ENCODE results near the gene SASH1. TPM values are rescaled to one million over a fixed set of nuclear protein-coding genes. Genes with fewer than 3 reads are reported as not detected.
A peak's percentile ranks its signal among the peaks of the same experiment; 100 is the strongest.

The SASH1 gene
- under 1 TPM; 0.49 to 0.52 TPM for total RNA-seq

DNA sequence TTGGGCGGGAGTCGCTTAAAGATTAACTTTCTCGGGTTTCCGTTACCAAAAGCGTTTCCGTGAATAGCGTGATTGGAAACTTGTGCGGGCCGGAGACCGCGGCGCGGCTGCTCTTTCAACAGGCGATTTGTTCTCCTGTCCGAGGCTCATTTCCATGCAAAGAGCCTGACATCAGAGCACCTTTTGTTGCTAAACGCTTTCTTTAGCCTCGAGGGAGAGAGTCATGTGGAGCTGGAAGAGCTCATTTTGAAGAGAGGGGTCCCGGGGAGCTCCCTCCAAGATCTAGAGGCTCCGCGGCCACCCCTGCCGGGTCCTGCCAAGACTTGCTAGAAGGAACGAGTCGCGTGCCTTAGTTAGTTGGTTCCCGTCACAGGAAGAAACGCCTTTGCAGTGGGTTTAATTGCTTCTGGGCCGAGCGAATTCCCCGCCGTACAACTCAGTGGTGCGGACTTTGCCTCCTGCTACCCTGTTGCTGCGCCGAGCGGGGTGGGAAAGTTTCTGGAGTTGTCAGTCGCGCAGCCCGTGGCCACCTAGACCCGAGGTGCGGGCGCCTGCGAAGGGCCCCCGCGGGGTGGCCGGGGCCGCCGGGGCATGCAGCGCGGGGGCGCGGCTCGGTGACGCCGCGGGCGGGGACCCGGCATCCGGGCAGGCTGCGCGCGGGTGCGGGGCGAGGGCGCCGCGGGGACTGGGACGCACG is at the start of gene SASH1:
Gene SASH1 (plus strand): TSS at position 489 of the 697 bp plus-strand sequence. CDS start 230 bp downstream, outside the sequence.
- DNase-seq (ENCODE audit: low spot score in 2 of 2), result peak in 1 of 2 donors; percentile 19
- no peak within 1 kb of the TSS for H3K27ac Mint-ChIP-seq
- no peaks in the 10 kb centered on the region for H3K9me3 Mint-ChIP-seq
- ATAC-seq, result peak; percentile 24 to 58
- peaks cover 6 to 7% of the 10 kb centered on the region in 2 donors for H3K36me3 Mint-ChIP-seq

DNA sequence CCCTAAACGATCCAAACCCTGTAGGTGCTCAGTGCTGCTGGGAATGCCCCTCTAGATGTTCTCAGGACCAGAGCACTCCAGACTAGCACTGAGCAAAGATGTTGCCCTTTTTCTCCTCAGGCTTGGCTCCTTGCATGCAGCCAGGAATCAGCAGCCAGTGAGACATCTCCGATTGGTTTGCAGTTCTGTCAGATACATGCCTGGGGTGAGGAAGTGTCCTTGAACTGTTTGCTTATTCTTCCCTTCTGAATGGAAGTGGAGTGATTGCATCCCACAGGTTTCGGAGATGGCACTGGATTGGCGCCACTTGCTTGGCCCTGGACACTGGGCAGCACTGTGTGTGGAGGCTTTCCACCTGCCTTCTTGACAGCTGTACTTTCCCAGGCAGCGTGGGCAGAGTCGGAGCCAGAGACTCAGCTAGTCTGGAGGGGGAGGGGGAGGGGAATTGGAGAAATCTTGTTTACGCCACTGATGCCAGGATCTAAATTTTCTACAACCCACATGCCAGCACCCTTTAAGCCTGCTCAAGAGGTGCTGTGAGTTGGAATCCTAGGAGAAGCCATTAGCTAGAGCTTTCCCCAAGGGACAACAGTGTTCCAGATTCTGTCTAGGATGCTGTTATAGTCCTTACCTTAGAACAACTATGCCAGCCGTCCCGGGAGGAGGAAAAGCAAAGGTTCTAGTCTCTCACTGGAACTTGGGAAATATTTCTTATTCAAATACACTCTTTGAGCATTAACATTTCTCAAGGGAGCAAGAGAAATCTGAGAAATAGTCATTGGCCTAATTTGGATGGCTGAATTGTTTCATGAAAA is 49.2 kb upstream of the SASH1 start:
- no peak overlapping the region for H3K27ac Mint-ChIP-seq
- no peak for ATAC-seq
- DNase-seq (ENCODE audit: low spot score in 2 of 2), result no peak
- no peaks in the 10 kb centered on the region for H3K9me3 Mint-ChIP-seq
- no peaks in the 10 kb centered on the region for H3K36me3 Mint-ChIP-seq

DNA sequence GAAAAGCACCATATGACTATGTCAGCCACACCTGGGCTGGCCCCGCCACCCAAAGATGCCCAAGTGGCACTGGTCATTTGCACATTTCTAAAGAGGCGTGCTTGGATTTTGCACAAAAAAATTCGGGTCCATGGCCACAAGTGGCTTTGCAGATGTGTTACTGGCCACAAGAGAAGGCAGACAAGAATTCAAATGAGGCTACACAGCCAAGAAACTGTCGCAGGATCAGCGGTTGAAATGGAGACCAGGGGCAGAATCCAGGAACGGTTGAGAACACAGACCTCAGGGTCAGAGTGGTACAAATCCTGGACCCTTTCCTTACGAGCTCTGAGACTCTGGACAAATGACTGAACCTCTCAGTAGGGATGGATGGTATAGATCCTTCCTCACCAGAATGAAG is 48.6 kb upstream of the SASH1 start:
- H3K9me3 Mint-ChIP-seq, result no peaks in the 10 kb centered on the region
- no peaks in the 10 kb centered on the region for H3K36me3 Mint-ChIP-seq

DNA sequence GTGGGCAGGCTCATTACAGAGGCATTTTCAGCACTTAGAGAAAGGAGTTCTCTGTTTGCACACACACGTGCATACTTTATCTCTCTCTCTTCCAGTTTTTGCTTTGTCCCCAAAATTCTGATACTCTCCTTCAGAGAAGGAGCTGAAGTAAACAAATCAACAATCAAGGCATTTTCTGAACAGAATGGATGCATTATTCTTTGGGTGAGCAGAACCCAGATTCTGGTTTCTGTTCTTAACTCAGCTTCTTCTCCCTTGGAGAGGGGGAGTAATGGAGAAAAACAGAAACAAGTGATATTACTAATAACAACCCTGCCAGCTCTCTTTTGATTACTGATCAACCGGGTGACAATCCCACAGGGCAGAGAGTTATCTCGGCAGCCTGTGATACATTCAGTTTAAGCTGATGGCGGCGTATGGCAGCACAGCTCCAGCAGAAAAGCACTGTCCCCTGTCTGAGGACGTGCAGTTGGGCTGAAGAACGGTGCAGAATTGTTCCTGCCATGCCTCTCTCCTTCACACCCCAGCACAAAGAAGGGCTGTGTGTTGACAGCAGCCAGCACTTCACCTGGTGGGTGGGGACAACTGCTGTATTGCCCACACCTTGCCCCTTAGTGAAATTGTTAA is 47.3 kb upstream of the SASH1 start:
- no peak overlapping the region for H3K27ac Mint-ChIP-seq
- DNase-seq (ENCODE audit: low spot score in 2 of 2) (no peak), ATAC-seq (no peak)
- no peaks in the 10 kb centered on the region for H3K36me3 Mint-ChIP-seq
- no peaks in the 10 kb centered on the region for H3K9me3 Mint-ChIP-seq

More for the DNA sequence above, 48.6 kb upstream of the SASH1 start:
- ATAC-seq, result no peak
- no peak overlapping the region for H3K27ac Mint-ChIP-seq
- DNase-seq (ENCODE audit: low spot score in 2 of 2), result no peak

DNA sequence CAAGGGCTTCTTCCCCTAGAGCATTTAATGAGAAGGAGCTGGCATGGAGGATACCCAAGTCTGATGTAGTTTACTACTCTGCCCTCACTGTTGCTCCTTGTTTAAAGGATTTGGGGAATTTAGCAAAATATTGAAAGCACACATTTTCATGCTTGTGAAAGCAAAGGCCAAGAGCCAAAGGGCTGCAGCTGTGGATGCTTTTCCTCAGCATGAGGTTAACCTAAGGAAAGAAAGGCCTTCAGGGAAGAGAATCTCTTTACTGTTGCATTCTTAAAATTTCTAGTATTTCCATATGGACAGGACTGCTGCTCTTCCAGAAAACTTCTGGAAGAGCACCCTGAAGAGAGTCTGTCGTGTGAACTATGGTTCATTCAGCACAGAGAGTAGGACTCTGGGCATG is 45.9 kb upstream of the SASH1 start:
- no peaks in the 10 kb centered on the region for H3K36me3 Mint-ChIP-seq
- ATAC-seq, result no peak
- no peaks in the 10 kb centered on the region for H3K9me3 Mint-ChIP-seq
- H3K27ac Mint-ChIP-seq, result no peak overlapping the region
- no peak for DNase-seq (ENCODE audit: low spot score in 2 of 2)

DNA sequence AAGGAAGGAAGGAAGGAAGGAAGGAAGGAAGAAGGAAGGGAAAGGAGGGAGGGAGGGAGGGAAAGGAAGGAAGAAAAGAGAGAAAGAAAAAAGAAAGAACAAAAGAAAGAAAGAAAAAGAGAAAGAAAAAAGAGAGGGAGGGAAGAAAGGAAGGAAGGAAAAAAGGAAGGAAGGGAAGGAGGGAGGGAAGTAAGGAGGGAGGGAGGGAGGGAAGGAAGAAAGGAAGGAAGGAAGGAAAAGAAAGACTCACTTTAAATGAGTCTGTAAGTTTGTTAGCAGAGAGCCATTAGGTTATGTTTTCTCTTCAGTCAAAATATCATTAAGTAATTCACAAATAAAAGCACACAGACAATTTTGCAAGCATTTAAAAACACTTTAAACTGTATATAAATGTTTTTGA is 44.0 kb upstream of the SASH1 start:
- Mint-ChIP-seq H3K27ac (no peak overlapping the region), H3K9me3 (no peaks in the 10 kb centered on the region), H3K36me3 (no peaks in the 10 kb centered on the region)
- ATAC-seq (no peak), DNase-seq (ENCODE audit: low spot score in 2 of 2) (no peak)

DNA sequence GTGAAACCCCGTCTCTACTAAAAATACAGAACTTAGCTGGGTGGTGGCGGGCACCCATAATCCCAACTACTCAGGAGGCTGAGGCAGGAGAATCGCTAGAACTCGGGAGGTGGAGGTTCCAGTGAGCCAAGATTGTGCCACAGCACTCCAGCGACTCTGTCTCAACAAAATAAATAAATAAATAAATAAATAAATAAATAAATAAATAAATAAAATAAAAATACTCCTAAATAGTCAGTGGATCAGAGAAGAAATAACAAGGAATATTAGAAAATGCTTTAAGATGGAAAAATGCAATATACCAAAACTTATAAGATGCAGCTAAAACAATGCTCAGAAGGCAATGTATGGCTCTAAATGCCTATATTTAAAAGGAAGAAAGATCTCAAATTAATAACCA is 39.0 kb upstream of the SASH1 start:
- no peaks in the 10 kb centered on the region for H3K9me3 Mint-ChIP-seq
- DNase-seq (ENCODE audit: low spot score in 2 of 2) (no peak), ATAC-seq (no peak)
- H3K27ac Mint-ChIP-seq, result no peak overlapping the region
- no peaks in the 10 kb centered on the region for H3K36me3 Mint-ChIP-seq

DNA sequence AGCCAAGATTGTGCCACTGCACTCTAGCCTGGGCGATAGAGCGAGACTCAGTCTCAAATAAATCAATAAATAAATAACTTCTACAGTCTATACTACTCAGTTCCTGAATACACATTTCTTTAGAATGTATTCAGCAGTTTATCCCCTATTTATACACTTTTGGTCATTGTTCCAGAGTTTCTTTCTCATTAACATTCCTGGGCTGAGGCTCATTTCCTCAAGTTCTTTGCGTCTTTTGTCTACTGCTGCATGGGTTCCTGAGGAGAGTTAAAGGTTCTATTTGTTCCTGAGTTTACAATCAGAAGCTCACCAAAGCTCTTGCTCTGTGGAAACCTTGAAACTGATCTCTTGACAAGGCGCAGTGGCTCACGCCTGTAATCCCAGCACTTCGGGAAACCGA is 37.7 kb upstream of the SASH1 start:
- Mint-ChIP-seq H3K27ac (no peak overlapping the region), H3K9me3 (no peaks in the 10 kb centered on the region), H3K36me3 (no peaks in the 10 kb centered on the region)
- ATAC-seq, result no peak
- no peak for DNase-seq (ENCODE audit: low spot score in 2 of 2)

DNA sequence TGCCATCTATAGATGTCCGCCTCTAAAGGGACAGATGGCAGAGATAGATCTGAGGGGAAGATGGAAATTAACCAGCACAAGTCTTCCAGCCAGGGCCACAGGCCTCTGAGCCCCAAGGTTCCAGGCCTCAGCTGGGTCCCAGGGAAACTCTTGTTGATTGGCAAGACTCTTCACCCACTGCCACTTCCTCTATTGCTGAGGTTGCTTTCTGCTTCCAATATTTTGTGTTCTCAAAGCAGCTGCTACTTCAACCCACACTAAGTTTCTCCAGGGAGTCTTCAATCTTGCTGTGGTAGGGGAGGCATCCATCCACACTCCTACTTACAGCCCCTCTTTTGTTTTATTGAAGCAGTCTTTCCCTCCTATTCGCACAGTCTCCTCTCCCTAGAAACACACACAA is 36.4 kb upstream of the SASH1 start:
- no peaks in the 10 kb centered on the region for H3K36me3 Mint-ChIP-seq

DNA sequence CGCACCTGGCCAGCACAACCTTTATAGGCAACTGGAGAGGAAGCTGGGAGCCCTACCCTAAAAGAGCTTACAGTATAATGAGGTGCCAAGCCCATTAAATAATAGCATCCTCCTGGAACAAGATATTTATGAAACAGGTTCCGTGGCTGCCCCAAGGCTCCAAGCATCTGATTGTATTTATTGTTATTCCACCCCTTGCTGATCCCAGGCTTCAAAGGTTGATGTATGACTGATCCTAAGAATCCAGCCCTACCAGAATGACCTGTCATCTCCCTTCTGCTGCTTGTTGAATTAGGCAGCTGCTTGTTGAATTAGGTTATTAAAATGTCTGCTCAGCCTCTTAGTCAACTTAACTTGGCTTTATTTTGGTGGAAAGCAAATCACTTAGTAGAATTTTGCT is 35.2 kb upstream of the SASH1 start:
- Mint-ChIP-seq H3K27ac (no peak overlapping the region), H3K9me3 (no peaks in the 10 kb centered on the region), H3K36me3 (no peaks in the 10 kb centered on the region)
- ATAC-seq (no peak), DNase-seq (ENCODE audit: low spot score in 2 of 2) (no peak)

More for the DNA sequence above, 36.4 kb upstream of the SASH1 start:
- Mint-ChIP-seq H3K9me3 (no peaks in the 10 kb centered on the region), H3K27ac (no peak overlapping the region)
- ATAC-seq (no peak), DNase-seq (ENCODE audit: low spot score in 2 of 2) (no peak)

DNA sequence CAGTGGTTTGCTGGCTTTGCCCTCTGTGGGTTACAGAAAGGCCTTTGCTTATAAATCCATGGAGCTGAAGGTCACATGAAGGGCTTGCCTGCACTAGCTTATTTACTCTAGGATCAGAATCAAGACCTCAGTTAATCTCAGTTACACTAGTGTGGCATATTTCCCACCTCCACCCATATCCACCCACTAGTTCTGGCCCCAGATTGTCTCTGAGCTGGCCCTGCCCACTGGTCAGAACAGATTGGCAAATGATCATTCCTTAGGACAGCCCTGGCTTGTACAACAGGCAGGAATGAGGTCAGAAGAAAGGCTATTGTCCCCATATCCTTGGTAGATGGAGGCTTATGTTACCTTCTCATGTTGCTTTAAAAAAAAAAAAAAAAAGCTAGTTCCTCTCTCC is 33.3 kb upstream of the SASH1 start:
- DNase-seq (ENCODE audit: low spot score in 2 of 2), result no peak
- Mint-ChIP-seq H3K36me3 (no peaks in the 10 kb centered on the region), H3K9me3 (no peaks in the 10 kb centered on the region), H3K27ac (no peak overlapping the region)
- no peak for ATAC-seq

DNA sequence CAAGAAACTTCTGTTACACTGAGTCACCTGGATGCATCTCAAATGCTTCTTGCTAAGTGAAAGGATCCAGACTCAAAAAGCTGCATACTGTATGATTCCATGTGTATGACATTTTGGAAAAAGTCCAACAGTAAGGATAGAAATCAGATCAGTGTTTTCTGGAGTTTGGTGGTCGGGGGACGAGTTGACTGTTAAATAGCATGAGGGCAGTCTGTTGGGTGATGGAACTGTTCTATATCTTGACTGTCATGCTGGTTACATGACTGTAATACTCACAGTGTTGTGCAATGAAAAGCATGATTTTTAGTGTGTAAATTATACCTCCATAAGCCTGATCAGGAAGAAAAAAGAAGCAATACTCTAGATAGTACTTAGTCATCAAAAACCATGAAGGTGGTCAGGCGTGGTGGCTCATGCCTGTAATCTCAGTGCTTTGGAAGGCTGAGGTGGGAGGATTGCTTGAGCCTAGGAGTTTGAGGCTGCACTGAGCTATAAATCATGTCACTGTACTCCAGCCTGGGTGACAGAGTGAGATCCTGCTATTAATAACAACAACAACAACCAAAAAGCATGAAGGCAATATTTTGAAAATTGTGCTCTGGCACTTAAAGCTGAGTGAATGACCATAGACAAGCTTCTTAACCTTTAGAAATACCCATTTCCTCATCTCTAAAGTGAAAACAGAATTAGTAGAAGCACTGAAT is 30.5 kb upstream of the SASH1 start:
- ATAC-seq, result no peak
- no peak overlapping the region for H3K27ac Mint-ChIP-seq
- H3K36me3 Mint-ChIP-seq, result no peaks in the 10 kb centered on the region
- no peak for DNase-seq (ENCODE audit: low spot score in 2 of 2)
- no peaks in the 10 kb centered on the region for H3K9me3 Mint-ChIP-seq

DNA sequence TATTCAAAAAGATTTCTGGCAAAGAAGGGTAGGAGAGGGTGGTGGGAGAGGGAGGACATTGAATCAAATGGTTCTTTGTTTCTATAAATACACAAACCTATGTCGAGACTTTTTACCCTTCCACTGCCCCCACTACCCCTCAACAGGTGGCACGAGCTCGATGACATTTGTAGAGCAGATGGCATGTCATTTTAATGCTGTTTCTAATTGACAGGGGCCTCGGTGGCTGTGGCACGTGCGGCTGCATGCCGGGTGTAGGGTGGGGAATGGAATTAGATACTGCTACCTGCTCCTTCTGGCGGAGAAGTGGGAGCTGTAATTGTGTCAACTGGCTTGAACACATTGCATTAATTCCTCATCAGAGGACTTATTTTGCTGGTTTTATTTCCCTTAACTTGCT is 29.1 kb upstream of the SASH1 start:
- Mint-ChIP-seq H3K27ac (no peak overlapping the region), H3K36me3 (no peaks in the 10 kb centered on the region), H3K9me3 (no peaks in the 10 kb centered on the region)
- ATAC-seq (no peak), DNase-seq (ENCODE audit: low spot score in 2 of 2) (no peak)

DNA sequence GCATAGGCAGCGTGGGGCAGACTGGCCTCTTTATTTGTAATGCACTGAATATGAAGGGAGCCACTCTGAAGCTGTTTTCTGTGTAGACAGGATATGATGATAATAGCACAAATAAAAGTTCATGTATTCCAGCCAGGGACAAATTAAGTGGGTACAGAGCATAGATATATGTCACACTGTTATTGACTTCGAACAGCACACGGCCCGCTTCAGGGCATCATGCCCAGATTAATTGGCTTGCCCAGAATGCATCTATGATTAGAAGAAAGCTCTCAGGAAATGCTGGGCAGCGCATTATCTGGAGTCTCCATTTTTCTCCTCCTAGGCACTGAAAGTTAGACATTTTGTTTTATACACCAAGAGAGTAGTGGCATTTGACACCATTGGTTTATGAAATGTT is 26.3 kb upstream of the SASH1 start:
- Mint-ChIP-seq H3K36me3 (no peaks in the 10 kb centered on the region), H3K27ac (no peak overlapping the region), H3K9me3 (no peaks in the 10 kb centered on the region)
- ATAC-seq, result no peak
- DNase-seq (ENCODE audit: low spot score in 2 of 2), result no peak

DNA sequence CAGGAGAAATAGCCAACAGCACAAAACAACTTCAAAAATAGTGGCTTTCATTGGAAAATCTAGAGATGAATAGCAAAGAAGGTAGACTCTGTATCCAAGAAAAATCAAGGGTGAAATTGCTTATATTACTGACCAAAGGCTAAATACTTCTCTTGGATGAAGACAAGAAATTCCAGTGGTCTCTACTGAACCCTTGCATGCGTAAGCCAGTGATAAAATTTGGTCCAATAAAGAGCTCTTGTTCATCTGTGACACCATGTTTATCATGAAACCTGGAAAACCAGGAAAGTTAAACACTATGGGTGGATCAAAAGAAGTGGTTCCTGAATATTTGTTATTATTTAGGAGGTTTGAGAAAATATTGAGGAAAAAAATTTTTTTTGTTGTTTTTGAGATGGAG is 25.6 kb upstream of the SASH1 start:
- no peak overlapping the region for H3K27ac Mint-ChIP-seq
- no peak for ATAC-seq
- no peaks in the 10 kb centered on the region for H3K9me3 Mint-ChIP-seq
- DNase-seq (ENCODE audit: low spot score in 2 of 2), result no peak
- H3K36me3 Mint-ChIP-seq, result no peaks in the 10 kb centered on the region

DNA sequence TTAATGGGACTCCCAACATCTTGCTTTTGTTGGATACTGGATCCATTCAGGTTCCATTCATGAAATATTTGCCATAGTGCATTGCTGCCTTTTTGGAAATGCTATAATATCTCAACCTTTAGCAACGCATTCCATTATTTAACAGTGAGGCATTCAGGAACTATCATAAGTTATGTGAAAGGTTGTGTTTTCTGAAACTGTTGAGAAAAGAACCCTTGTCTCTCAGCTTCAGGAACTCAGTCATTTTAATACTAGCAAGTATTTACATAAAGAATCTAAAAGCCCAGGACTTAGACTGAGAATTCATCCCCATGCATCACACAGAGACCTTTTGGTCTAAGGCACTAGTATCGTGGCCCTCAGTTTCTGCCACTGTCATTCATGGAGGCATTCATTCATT is 24.9 kb upstream of the SASH1 start:
- no peak for ATAC-seq
- H3K27ac Mint-ChIP-seq, result no peak overlapping the region
- H3K9me3 Mint-ChIP-seq, result no peaks in the 10 kb centered on the region
- no peak for DNase-seq (ENCODE audit: low spot score in 2 of 2)
- H3K36me3 Mint-ChIP-seq, result no peaks in the 10 kb centered on the region

DNA sequence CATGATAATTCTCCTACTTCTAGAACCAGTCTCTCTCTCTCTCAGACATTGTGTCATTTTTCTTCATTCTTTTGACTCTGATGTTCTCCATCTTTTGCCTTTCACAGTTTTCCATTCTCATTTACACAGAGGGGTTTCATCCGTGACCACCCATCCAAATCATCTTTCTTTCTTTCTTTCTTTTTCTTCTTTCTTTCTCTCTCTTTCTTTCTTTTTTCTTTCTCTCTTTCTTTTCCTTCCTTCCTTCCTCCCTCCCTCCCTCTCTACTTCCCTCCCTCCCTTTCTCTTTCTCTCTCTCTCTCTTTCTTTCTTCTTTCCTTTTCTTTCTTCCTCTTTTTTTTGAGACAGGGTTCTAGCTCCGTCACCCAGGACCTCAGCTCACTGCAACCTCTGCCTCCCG is 19.9 kb upstream of the SASH1 start:
- peaks cover 0 to 4% of the 10 kb centered on the region in 2 donors for H3K9me3 Mint-ChIP-seq
- H3K36me3 Mint-ChIP-seq, result no peaks in the 10 kb centered on the region
- DNase-seq (ENCODE audit: low spot score in 2 of 2), result no peak
- ATAC-seq, result no peak
- H3K27ac Mint-ChIP-seq, result no peak overlapping the region
